ENCODE results near the gene PLCG1.

Gene PLCG1

GRCh38 chr20:41198443-41198842 is 61.1 kb downstream of the PLCG1 start:
- no peak overlapping the region for H3K4me3 ChIP-seq (ENCODE audit: low read depth, low read length)
- no peaks in the 10 kb centered on the region for H3K27me3 ChIP-seq (ENCODE audit: control insufficient read depth, insufficient read depth, low read length)
- no peaks in the 10 kb centered on the region for H3K4me1 ChIP-seq (ENCODE audit: control insufficient read depth, insufficient read depth, low read length)
- H3K9me3 ChIP-seq (ENCODE audit: control insufficient read depth, insufficient read depth, low read length), result no peaks in the 10 kb centered on the region
- no peak overlapping the region for H3K9ac ChIP-seq (ENCODE audit: low read depth, low read length)
- H3K36me3 ChIP-seq (ENCODE audit: control insufficient read depth, insufficient read depth, low read length), result no peaks in the 10 kb centered on the region

GRCh38 chr20:41200446-41201202 is 63.3 kb downstream of the PLCG1 start:
- no peak overlapping the region for H3K9ac ChIP-seq (ENCODE audit: low read depth, low read length)
- H3K9me3 ChIP-seq (ENCODE audit: control insufficient read depth, insufficient read depth, low read length), result no peaks in the 10 kb centered on the region
- H3K4me1 ChIP-seq (ENCODE audit: control insufficient read depth, insufficient read depth, low read length), result no peaks in the 10 kb centered on the region
- no peak overlapping the region for H3K4me3 ChIP-seq (ENCODE audit: low read depth, low read length)
- H3K27me3 ChIP-seq (ENCODE audit: control insufficient read depth, insufficient read depth, low read length), result no peaks in the 10 kb centered on the region
- no peaks in the 10 kb centered on the region for H3K36me3 ChIP-seq (ENCODE audit: control insufficient read depth, insufficient read depth, low read length)

- Histone ChIP-seq H3K9me3 (ENCODE audit: control insufficient read depth, insufficient read depth, low read length) (no peaks in the 10 kb centered on the region), H3K27me3 (ENCODE audit: control insufficient read depth, insufficient read depth, low read length) (no peaks in the 10 kb centered on the region), H3K4me3 (ENCODE audit: low read depth, low read length) (no peak overlapping the region), H3K4me1 (ENCODE audit: control insufficient read depth, insufficient read depth, low read length) (no peaks in the 10 kb centered on the region), H3K9ac (ENCODE audit: low read depth, low read length) (no peak overlapping the region), H3K36me3 (ENCODE audit: control insufficient read depth, insufficient read depth, low read length) (no peaks in the 10 kb centered on the region)
Observed at GRCh38 chr20:41201760-41202159, 64.4 kb downstream of the PLCG1 start.

GRCh38 chr20:41202426-41202825 is 65.1 kb downstream of the PLCG1 start:
- H3K9ac ChIP-seq (ENCODE audit: low read depth, low read length), result no peak overlapping the region
- no peaks in the 10 kb centered on the region for H3K9me3 ChIP-seq (ENCODE audit: control insufficient read depth, insufficient read depth, low read length)
- H3K4me3 ChIP-seq (ENCODE audit: low read depth, low read length), result no peak overlapping the region
- no peaks in the 10 kb centered on the region for H3K27me3 ChIP-seq (ENCODE audit: control insufficient read depth, insufficient read depth, low read length)
- H3K4me1 ChIP-seq (ENCODE audit: control insufficient read depth, insufficient read depth, low read length), result no peaks in the 10 kb centered on the region
- H3K36me3 ChIP-seq (ENCODE audit: control insufficient read depth, insufficient read depth, low read length), result no peaks in the 10 kb centered on the region

GRCh38 chr20:41203660-41204059 is 66.3 kb downstream of the PLCG1 start:
- H3K36me3 ChIP-seq (ENCODE audit: control insufficient read depth, insufficient read depth, low read length), result no peaks in the 10 kb centered on the region
- no peaks in the 10 kb centered on the region for H3K27me3 ChIP-seq (ENCODE audit: control insufficient read depth, insufficient read depth, low read length)
- no peak overlapping the region for H3K9ac ChIP-seq (ENCODE audit: low read depth, low read length)

GRCh38 chr20:41204304-41205265 is 67.2 kb downstream of the PLCG1 start:
- Histone ChIP-seq H3K36me3 (ENCODE audit: control insufficient read depth, insufficient read depth, low read length) (no peaks in the 10 kb centered on the region), H3K9ac (ENCODE audit: low read depth, low read length) (no peak overlapping the region)

More at GRCh38 chr20:41203660-41204059, 66.3 kb downstream of the PLCG1 start:
- no peaks in the 10 kb centered on the region for H3K9me3 ChIP-seq (ENCODE audit: control insufficient read depth, insufficient read depth, low read length)
- H3K4me1 ChIP-seq (ENCODE audit: control insufficient read depth, insufficient read depth, low read length), result no peaks in the 10 kb centered on the region
- no peak overlapping the region for H3K4me3 ChIP-seq (ENCODE audit: low read depth, low read length)

GRCh38 chr20:41205313-41205712 is 68.0 kb downstream of the PLCG1 start:
- Histone ChIP-seq H3K9ac (ENCODE audit: low read depth, low read length) (no peak overlapping the region), H3K9me3 (ENCODE audit: control insufficient read depth, insufficient read depth, low read length) (no peaks in the 10 kb centered on the region), H3K27me3 (ENCODE audit: control insufficient read depth, insufficient read depth, low read length) (no peaks in the 10 kb centered on the region), H3K36me3 (ENCODE audit: control insufficient read depth, insufficient read depth, low read length) (no peaks in the 10 kb centered on the region), H3K4me1 (ENCODE audit: control insufficient read depth, insufficient read depth, low read length) (no peaks in the 10 kb centered on the region), H3K4me3 (ENCODE audit: low read depth, low read length) (no peak overlapping the region)

More at GRCh38 chr20:41204304-41205265, 67.2 kb downstream of the PLCG1 start:
- H3K27me3 ChIP-seq (ENCODE audit: control insufficient read depth, insufficient read depth, low read length), result no peaks in the 10 kb centered on the region
- no peaks in the 10 kb centered on the region for H3K4me1 ChIP-seq (ENCODE audit: control insufficient read depth, insufficient read depth, low read length)
- no peak overlapping the region for H3K4me3 ChIP-seq (ENCODE audit: low read depth, low read length)
- no peaks in the 10 kb centered on the region for H3K9me3 ChIP-seq (ENCODE audit: control insufficient read depth, insufficient read depth, low read length)

GRCh38 chr20:41213150-41213820 is 75.9 kb downstream of the PLCG1 start:
- H3K4me3 ChIP-seq (ENCODE audit: low read depth, low read length), result no peak overlapping the region
- no peaks in the 10 kb centered on the region for H3K27me3 ChIP-seq (ENCODE audit: control insufficient read depth, insufficient read depth, low read length)
- H3K36me3 ChIP-seq (ENCODE audit: control insufficient read depth, insufficient read depth, low read length), result no peaks in the 10 kb centered on the region
- H3K9me3 ChIP-seq (ENCODE audit: control insufficient read depth, insufficient read depth, low read length), result no peaks in the 10 kb centered on the region
- no peak overlapping the region for H3K9ac ChIP-seq (ENCODE audit: low read depth, low read length)
- H3K4me1 ChIP-seq (ENCODE audit: control insufficient read depth, insufficient read depth, low read length), result no peaks in the 10 kb centered on the region

GRCh38 chr20:41214202-41214601 is 76.9 kb downstream of the PLCG1 start:
- no peak overlapping the region for H3K4me3 ChIP-seq (ENCODE audit: low read depth, low read length)
- no peaks in the 10 kb centered on the region for H3K9me3 ChIP-seq (ENCODE audit: control insufficient read depth, insufficient read depth, low read length)
- no peak overlapping the region for H3K9ac ChIP-seq (ENCODE audit: low read depth, low read length)
- H3K27me3 ChIP-seq (ENCODE audit: control insufficient read depth, insufficient read depth, low read length), result no peaks in the 10 kb centered on the region
- no peaks in the 10 kb centered on the region for H3K4me1 ChIP-seq (ENCODE audit: control insufficient read depth, insufficient read depth, low read length)
- H3K36me3 ChIP-seq (ENCODE audit: control insufficient read depth, insufficient read depth, low read length), result no peaks in the 10 kb centered on the region

GRCh38 chr20:41214666-41215065 is 77.3 kb downstream of the PLCG1 start:
- Histone ChIP-seq H3K4me3 (ENCODE audit: low read depth, low read length) (no peak overlapping the region), H3K4me1 (ENCODE audit: control insufficient read depth, insufficient read depth, low read length) (no peaks in the 10 kb centered on the region), H3K9me3 (ENCODE audit: control insufficient read depth, insufficient read depth, low read length) (no peaks in the 10 kb centered on the region), H3K36me3 (ENCODE audit: control insufficient read depth, insufficient read depth, low read length) (no peaks in the 10 kb centered on the region), H3K9ac (ENCODE audit: low read depth, low read length) (no peak overlapping the region), H3K27me3 (ENCODE audit: control insufficient read depth, insufficient read depth, low read length) (no peaks in the 10 kb centered on the region)

- H3K27me3 ChIP-seq (ENCODE audit: control insufficient read depth, insufficient read depth, low read length), result no peaks in the 10 kb centered on the region
- H3K9me3 ChIP-seq (ENCODE audit: control insufficient read depth, insufficient read depth, low read length), result no peaks in the 10 kb centered on the region
- H3K4me3 ChIP-seq (ENCODE audit: low read depth, low read length), result no peak overlapping the region
- H3K36me3 ChIP-seq (ENCODE audit: control insufficient read depth, insufficient read depth, low read length), result no peaks in the 10 kb centered on the region
- H3K9ac ChIP-seq (ENCODE audit: low read depth, low read length), result no peak overlapping the region
- H3K4me1 ChIP-seq (ENCODE audit: control insufficient read depth, insufficient read depth, low read length), result no peaks in the 10 kb centered on the region
Observed at GRCh38 chr20:41217422-41217821, 80.1 kb downstream of the PLCG1 start.
